NCI-H82 treated with DMSO at 0.1 percent for 48 hours (cell line): Measurements from ENCODE around the gene NPIPB12.
"Not testable (repeated sequence)": the region's sequence is repeated elsewhere in the genome, so short reads cannot be mapped to it uniquely, and the experiment has no call there.

Experiments
- DNase-seq: peaks from one replicate; lab custom pipeline; 2025; ENCODE audit not compliant: unreplicated experiment; lab: John Stamatoyannopoulos, UW

Gene NPIPB12

DNA sequence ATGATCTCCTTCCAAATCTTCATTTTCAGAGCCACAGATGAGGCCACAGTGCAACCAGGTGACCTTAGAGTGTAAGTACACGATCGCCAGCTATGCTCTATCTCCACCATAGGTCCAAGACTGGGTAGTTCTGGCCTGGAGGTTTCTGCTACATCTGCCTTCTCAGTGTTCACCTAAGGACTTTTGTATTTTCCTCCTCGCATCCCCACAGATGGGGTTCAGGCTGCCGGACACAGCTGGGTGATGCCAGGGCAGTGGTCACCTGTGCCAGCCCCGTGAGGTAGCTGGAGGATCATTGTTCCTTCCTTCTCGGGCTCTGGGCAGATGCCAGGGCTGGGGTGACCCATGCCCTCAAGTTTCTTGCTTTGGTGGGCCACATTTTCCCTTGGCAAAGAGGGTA, at the start of gene NPIPB12:
TSS of gene NPIPB12 (minus strand) at position 101 of the 400 bp plus-strand sequence.
- DNase-seq, result not testable (repeated sequence)

- not testable (repeated sequence) for DNase-seq
Observed at GRCh38 chr16:29521520-29521919, 15.3 kb upstream of the NPIPB12 start.

DNA sequence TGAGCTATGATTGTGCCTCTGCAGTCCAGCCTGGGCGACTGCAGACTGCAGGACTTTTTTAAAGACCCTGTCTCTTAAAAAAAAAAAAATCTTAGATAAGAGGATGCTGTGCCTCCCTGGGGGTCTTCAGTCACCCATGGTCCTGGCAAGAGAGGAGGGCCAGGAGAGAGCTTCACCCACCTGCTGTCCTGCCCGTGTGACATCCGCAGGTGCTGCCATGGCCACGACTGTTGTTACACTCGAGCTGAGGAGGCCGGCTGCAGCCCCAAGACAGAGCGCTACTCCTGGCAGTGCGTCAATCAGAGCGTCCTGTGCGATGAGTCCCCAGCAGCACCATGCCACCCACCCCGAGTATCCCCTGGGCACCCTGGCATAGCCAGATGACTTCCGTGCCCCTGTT, 23.9 kb downstream of the NPIPB12 start:
- not testable (repeated sequence) for DNase-seq

- DNase-seq, result not testable (repeated sequence)
Observed at GRCh38 chr16:29472065-29472464, 34.1 kb downstream of the NPIPB12 start.

- DNase-seq, result not testable (repeated sequence)
Observed at GRCh38 chr16:29469660-29470059, 36.5 kb downstream of the NPIPB12 start.

GRCh38 chr16:29467654-29468366, 38.4 kb downstream of the NPIPB12 start:
- DNase-seq, result not testable (repeated sequence)

- DNase-seq, result not testable (repeated sequence)
Observed at GRCh38 chr16:29466904-29467303, 39.3 kb downstream of the NPIPB12 start.

DNA sequence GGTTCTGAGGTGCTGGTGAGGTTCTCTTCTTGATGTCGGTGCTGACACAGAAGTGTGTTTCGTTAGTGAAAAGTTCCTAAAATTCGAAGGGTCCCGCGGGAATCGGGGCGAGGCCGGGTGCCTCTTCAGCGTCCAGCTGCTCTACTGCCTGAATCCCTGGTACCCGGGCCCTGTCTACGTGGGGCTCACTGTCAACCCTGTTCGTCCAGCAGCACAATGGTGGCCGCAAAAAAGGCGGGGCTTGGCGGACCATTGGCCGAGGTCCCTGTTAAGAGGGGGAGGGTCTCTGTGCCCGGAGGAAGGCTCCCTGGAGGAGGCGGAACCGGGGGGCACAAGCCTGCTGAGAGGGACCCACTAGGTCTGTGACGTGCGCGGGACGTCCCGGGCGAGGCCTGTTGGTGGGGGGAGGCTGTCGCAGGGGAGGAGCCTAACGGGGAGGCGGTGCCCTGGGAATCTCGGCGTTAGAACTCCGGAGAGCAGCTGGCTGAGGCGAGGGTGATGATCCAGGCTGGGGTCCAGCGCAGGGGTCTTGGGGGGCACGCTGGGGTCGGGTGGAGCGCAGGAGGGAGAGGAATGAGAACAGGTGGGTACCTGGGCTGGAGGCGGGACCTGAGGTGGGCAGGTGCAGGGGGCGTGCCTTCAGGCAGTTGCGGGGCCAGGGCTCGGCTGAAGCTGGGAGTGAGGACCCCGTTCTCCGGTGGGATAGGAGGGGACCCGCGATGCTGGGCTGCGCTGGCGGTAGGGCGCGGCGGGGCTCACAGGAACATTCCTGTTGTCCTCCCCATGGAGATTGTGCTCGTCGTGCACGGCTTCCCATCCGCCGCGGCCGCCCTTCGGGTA, 40.0 kb downstream of the NPIPB12 start:
- DNase-seq, result not testable (repeated sequence)

GRCh38 chr16:29460647-29461030, 45.6 kb downstream of the NPIPB12 start:
- not testable (repeated sequence) for DNase-seq

DNA sequence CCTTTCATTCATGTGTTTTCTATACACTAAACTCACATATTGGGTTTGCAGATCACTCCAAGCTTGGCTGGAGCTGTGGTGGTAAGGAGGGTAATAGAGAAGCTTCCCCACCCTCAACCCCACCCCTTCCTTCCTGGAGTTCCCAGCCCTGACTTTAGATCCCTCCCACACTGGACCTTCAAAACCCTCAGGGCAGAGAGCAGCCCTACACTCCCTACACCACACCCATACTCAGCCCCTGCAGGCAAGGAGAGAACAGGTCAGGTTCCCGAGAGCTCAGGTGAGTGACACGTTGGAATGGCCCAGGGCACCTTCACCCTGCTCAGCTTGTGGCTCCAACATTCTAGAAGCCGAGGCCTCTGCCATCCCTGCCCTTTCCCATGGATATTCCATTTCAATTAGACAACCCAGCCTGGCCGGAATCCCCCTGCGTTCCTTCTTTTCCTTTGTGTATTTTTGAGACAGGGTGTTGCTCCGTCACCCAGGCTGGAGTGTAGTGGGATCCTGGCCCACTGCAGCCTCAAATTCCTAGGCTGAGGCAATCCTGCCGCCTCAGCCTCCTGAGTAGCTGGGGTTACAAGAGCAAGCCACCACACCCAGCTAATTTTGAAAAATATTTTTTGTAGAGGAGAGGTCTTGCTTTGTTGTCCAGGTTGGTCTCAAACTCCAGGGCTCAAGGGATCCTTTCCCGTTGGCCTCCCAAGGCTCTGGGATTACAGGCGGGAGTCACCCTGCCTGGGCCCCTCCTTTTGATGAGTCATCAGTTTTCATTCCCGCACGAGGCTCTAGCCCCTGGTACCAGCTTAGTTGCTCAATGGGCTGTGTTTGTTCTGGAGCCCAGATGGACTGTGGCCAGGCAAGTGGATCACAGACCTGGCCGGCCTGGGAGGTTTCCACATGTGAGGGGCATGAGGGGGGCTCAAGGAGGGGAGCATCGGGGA, 46.2 kb downstream of the NPIPB12 start, which contains the start of gene SULT1A4:
TSS of gene SULT1A4 (plus strand) at position 208 of the 941 bp plus-strand sequence. CDS start 1,473 bp downstream, outside the sequence.
- not testable (repeated sequence) for DNase-seq

GRCh38 chr16:29457660-29458059, 48.5 kb downstream of the NPIPB12 start:
- DNase-seq, result not testable (repeated sequence)

DNA sequence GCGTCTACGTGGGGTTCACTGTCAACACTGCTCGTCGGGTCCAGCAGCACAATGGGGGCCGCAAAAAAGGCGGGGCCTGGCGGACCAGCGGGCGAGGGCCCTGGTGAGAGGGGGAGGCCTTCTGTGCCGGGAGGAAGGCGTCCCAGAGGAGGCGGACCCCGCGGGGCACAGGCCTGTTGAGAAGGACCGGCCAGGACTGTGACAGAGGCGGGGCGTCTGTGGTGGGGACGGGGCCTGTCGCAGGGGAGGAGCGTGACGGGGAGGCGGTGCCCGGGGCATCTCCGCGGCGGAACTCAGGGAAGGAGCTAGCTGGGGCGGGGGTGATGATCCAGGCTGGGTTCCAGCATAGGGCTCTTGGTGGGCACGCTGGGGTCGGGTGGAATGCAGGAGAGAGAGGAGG, 51.4 kb downstream of the NPIPB12 start:
- DNase-seq, result not testable (repeated sequence)

- DNase-seq, result not testable (repeated sequence)
Observed at GRCh38 chr16:29454269-29454668, 51.9 kb downstream of the NPIPB12 start, which contains the start of the genes BOLA2 and SLX1B. Gene BOLA2 (minus strand): TSS chr16:29454351. CDS start chr16:29454253, 98 bp downstream. Gene SLX1B (plus strand): TSS chr16:29454533.

GRCh38 chr16:29453754-29454153, 52.5 kb downstream of the NPIPB12 start:
- DNase-seq, result not testable (repeated sequence)
